Neural cell (in vitro differentiated cells): ENCODE data around the gene WIPF2. TPM values are rescaled to one million over a fixed set of nuclear protein-coding genes. Genes with fewer than 3 reads are reported as not detected.

Experiments
- H2AFZ ChIP-seq: fragments of 200-600, 300-800 bp; sonication (generic), shearing (Covaris generic); 2 replicates; pipeline ENCODE4 v1.6.0; 2014; ENCODE audit warnings: low read depth, mild to moderate bottlenecking, antibody characterized with exemption, low read length, moderate library complexity
- H3F3A ChIP-seq: fragments of 200-600 bp; shearing (Covaris generic); 2 replicates; pipeline ENCODE4 v1.6.1; 2016; ENCODE audit warnings: mild to moderate bottlenecking, moderate library complexity, mixed read lengths, antibody characterized with exemption, low read length; ENCODE audit not compliant: insufficient read depth, poor library complexity, severe bottlenecking
- H3K27ac ChIP-seq: fragments of 200-600, 300-800 bp; sonication (generic), shearing (Covaris generic); 2 replicates; pipeline ENCODE4 v1.5.1; 2014; ENCODE audit warnings: mild to moderate bottlenecking, low read length, moderate library complexity
- H3K27me3 ChIP-seq: fragments of 300-800, 200-600 bp; sonication (generic), shearing (Covaris generic); 2 replicates; pipeline ENCODE4 v1.6.0; 2014; ENCODE audit warnings: mild to moderate bottlenecking, low read depth, low read length, moderate library complexity; ENCODE audit not compliant: insufficient read depth
- H3K36me3 ChIP-seq: fragments of 300-800, 200-600 bp; sonication (generic), shearing (Covaris generic); 2 replicates; pipeline ENCODE4 v1.5.1; 2014; ENCODE audit warnings: mild to moderate bottlenecking, antibody characterized with exemption, low read length, moderate library complexity; ENCODE audit not compliant: insufficient read depth
- H3K4me2 ChIP-seq: fragments of 300-800, 200-600 bp; sonication (generic), shearing (Covaris generic); 2 replicates; pipeline ENCODE4 v1.6.0; 2014; ENCODE audit warnings: mild to moderate bottlenecking, low read length
- H3K4me3 ChIP-seq: fragments of 300-800, 200-600 bp; sonication (generic), shearing (Covaris generic); 2 replicates; pipeline ENCODE4 v1.5.1; 2014; ENCODE audit warnings: mild to moderate bottlenecking, low read length, moderate library complexity
- H3K79me2 ChIP-seq: fragments of 200-600 bp; shearing (Covaris generic); replicated peaks from 2 replicates; pipeline ENCODE4 v1.6.0; 2014; ENCODE audit warnings: mild to moderate bottlenecking, low read length, moderate library complexity; ENCODE audit not compliant: insufficient read depth
- H3K9ac ChIP-seq: fragments of 300-800, 200-600 bp; sonication (generic), shearing (Covaris generic); 2 replicates; pipeline ENCODE4 v1.6.1; 2016; ENCODE audit warnings: mild to moderate bottlenecking, low read length, mixed read lengths
- H3K9me2 ChIP-seq: fragments of 200-600 bp; shearing (Covaris generic); 2 replicates; pipeline ENCODE4 v1.6.1; 2016; ENCODE audit warnings: mild to moderate bottlenecking, low read length, mixed read lengths; ENCODE audit not compliant: insufficient read depth
- H3K9me3 ChIP-seq: fragments of 200-600, 300-800 bp; sonication (generic), shearing (Covaris generic); 2 replicates; pipeline ENCODE4 v1.6.1; 2016; ENCODE audit warnings: mild to moderate bottlenecking, mixed run types, low read length, moderate library complexity, mixed read lengths
- H4K20me1 ChIP-seq: fragments of 200-600 bp; shearing (Covaris generic); 2 replicates; pipeline ENCODE4 v1.6.1; 2016; ENCODE audit warnings: mild to moderate bottlenecking, mixed run types; ENCODE audit not compliant: insufficient read depth
- EP300 ChIP-seq: fragments of 450-650 bp; conservative IDR thresholded peaks from 2 replicates; pipeline ENCODE4 v1.6.1; 2014; ENCODE audit warnings: antibody characterized with exemption, mild to moderate bottlenecking, moderate library complexity; ENCODE audit not compliant: poor library complexity, severe bottlenecking
- EZH2 ChIP-seq: fragments of 200-600, 300-800 bp; shearing (Covaris generic), sonication (generic); IDR thresholded peaks from 2 replicates; pipeline ENCODE4 v1.6.1; 2014; ENCODE audit warnings: antibody characterized with exemption, low read length, borderline replicate concordance, mild to moderate bottlenecking; ENCODE audit not compliant: insufficient read depth, poor library complexity, severe bottlenecking
- MXI1 ChIP-seq: fragments of 450-650 bp; conservative IDR thresholded peaks from 2 replicates; pipeline ENCODE4 v1.6.1; 2014; ENCODE audit warnings: antibody characterized with exemption, mild to moderate bottlenecking; ENCODE audit not compliant: poor library complexity, severe bottlenecking
- POLR2AphosphoS5 ChIP-seq: IDR thresholded peaks from 2 replicates; pipeline ENCODE4 v1.6.1; 2012
- RAD21 ChIP-seq: fragments of 450-650 bp; conservative IDR thresholded peaks from 2 replicates; pipeline ENCODE4 v1.6.1; 2014; ENCODE audit warnings: antibody characterized with exemption, mild to moderate bottlenecking, moderate library complexity
- SMC3 ChIP-seq: fragments of 450-650 bp; conservative IDR thresholded peaks from 2 replicates; pipeline ENCODE4 v1.6.1; 2014; ENCODE audit warnings: antibody characterized with exemption, mild to moderate bottlenecking, moderate library complexity; ENCODE audit not compliant: poor library complexity
- TAF1 ChIP-seq: IDR thresholded peaks from 2 replicates; pipeline ENCODE4 v1.6.1; 2012; ENCODE audit warnings: low read depth
- polyA plus RNA-seq: library from polyadenylated mRNA; depleted of rRNA; stranded (reverse); fragments of >200 nt; gene quantifications from 2 replicates; pipeline ENCODE4 v1.2.3, GENCODE V29; 2014
- small RNA-seq, 3 experiments: library from RNA; depleted of rRNA; stranded (forward); fragments of <200 nt; gene quantifications; one replicate each; pipeline ENCODE3, GENCODE V24; 2012
- TF ChIP-seq, protein P1 (sequence below): IDR thresholded peaks from 2 replicates; pipeline ENCODE4 v1.6.1; 2012; ENCODE audit warnings: borderline replicate concordance
- TF ChIP-seq, protein P2 (sequence below): fragments of 450-650 bp; IDR thresholded peaks from 2 replicates; pipeline ENCODE4 v1.5.1; 2014; ENCODE audit warnings: antibody characterized with exemption, mild to moderate bottlenecking, moderate library complexity; ENCODE audit not compliant: poor library complexity, severe bottlenecking

The WIPF2 gene
- polyA plus RNA-seq, 1 donor from 2014 or later: 11.5 TPM

DNA sequence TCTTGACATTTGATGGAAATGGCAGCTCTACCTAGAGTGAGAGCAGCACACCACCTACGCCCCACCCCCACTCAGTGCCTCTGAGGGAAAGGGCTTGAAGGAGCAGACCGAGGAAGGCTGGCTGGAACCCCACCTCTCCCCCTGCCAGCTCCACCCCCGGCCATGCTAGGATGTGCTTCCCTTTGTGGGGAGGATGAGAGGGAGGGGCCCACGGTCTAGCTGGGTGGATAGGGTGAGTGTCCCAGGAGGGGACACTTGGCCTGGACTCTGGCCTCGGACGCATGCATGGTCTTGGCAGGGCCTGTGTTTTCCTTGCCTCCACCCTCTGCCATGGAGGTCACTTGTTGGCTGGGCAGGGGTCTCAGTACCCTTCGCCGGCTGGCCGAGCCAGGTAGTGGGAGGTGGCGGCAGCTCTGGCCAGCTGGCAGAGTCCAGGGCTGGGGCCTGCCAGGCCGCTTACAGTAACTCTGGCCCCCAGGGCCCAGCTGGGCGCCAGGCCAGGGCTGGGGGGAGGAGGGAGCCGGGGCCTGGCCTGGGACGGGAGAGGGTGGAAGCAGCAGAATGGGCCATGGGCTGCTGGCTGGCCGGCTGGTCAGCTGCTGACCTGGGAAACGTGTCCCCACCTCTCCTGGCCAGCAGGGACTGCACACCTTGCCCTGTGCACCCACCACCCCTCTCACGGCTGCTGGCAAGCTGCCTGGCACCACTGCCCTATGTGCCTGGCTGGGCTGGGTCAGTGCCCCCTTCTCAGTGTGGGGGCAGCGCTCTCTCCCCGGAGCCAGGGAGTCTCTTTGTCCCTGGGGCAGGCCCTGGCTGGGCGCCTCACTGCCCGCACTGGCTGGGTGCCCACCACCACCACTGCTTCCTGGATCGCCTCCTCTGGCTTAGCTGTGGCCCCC, 112.9 kb downstream of the WIPF2 start:
- H2AFZ ChIP-seq: no peak overlapping the region
- no peak overlapping the region for H3K27ac ChIP-seq
- no peak overlapping the region for H3K4me3 ChIP-seq
- no peaks in the 10 kb centered on the region for H3F3A ChIP-seq
- no peaks in the 10 kb centered on the region for H4K20me1 ChIP-seq
- TF ChIP-seq MXI1 (no peak), SMC3 (no peak), RAD21 (no peak), EP300 (no peak), TAF1 (no peak), EZH2 (no peak), POLR2AphosphoS5 (no peak)
- TF ChIP-seq, protein P1, sequence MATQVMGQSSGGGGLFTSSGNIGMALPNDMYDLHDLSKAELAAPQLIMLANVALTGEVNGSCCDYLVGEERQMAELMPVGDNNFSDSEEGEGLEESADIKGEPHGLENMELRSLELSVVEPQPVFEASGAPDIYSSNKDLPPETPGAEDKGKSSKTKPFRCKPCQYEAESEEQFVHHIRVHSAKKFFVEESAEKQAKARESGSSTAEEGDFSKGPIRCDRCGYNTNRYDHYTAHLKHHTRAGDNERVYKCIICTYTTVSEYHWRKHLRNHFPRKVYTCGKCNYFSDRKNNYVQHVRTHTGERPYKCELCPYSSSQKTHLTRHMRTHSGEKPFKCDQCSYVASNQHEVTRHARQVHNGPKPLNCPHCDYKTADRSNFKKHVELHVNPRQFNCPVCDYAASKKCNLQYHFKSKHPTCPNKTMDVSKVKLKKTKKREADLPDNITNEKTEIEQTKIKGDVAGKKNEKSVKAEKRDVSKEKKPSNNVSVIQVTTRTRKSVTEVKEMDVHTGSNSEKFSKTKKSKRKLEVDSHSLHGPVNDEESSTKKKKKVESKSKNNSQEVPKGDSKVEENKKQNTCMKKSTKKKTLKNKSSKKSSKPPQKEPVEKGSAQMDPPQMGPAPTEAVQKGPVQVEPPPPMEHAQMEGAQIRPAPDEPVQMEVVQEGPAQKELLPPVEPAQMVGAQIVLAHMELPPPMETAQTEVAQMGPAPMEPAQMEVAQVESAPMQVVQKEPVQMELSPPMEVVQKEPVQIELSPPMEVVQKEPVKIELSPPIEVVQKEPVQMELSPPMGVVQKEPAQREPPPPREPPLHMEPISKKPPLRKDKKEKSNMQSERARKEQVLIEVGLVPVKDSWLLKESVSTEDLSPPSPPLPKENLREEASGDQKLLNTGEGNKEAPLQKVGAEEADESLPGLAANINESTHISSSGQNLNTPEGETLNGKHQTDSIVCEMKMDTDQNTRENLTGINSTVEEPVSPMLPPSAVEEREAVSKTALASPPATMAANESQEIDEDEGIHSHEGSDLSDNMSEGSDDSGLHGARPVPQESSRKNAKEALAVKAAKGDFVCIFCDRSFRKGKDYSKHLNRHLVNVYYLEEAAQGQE: no peak
- TF ChIP-seq, protein P2, sequence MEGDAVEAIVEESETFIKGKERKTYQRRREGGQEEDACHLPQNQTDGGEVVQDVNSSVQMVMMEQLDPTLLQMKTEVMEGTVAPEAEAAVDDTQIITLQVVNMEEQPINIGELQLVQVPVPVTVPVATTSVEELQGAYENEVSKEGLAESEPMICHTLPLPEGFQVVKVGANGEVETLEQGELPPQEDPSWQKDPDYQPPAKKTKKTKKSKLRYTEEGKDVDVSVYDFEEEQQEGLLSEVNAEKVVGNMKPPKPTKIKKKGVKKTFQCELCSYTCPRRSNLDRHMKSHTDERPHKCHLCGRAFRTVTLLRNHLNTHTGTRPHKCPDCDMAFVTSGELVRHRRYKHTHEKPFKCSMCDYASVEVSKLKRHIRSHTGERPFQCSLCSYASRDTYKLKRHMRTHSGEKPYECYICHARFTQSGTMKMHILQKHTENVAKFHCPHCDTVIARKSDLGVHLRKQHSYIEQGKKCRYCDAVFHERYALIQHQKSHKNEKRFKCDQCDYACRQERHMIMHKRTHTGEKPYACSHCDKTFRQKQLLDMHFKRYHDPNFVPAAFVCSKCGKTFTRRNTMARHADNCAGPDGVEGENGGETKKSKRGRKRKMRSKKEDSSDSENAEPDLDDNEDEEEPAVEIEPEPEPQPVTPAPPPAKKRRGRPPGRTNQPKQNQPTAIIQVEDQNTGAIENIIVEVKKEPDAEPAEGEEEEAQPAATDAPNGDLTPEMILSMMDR: no peak
- no peaks in the 10 kb centered on the region for H3K27me3 ChIP-seq
- no peaks in the 10 kb centered on the region for H3K36me3 ChIP-seq
- no peak overlapping the region for H3K9ac ChIP-seq
- no peaks in the 10 kb centered on the region for H3K79me2 ChIP-seq
- H3K9me2 ChIP-seq: no peaks in the 10 kb centered on the region
- no peak overlapping the region for H3K4me2 ChIP-seq
- no peaks in the 10 kb centered on the region for H3K9me3 ChIP-seq

Small RNA genes within 50 kb of the gene (small RNA-seq; reads per million reads assigned to genes)
- gene MIR6867: 0 reads per million in 3 experiments

Other genes with a start within 250 kb of the WIPF2 start
- 117 and 139 TPM in 2 replicates for gene PSMD3, start 238.5 kb upstream of the WIPF2 start, polyA plus RNA-seq
- 0.32 TPM in 1 of 2 replicates, not detected in the other for gene CSF3, start 203.9 kb upstream of the WIPF2 start, polyA plus RNA-seq
- gene MED24, start 164.9 kb upstream of the WIPF2 start, polyA plus RNA-seq: 159 and 161 TPM in 2 replicates
- 97.2 and 111 TPM in 2 replicates for gene THRA, start 156.3 kb upstream of the WIPF2 start, polyA plus RNA-seq
- 0.73 TPM in 1 of 2 replicates, not detected in the other for gene NR1D1, start 118.7 kb upstream of the WIPF2 start, polyA plus RNA-seq
- 118 and 137 TPM in 2 replicates for gene MSL1, start 97.3 kb upstream of the WIPF2 start, polyA plus RNA-seq
- 50.6 and 52.3 TPM in 2 replicates for gene CASC3, start 78.8 kb upstream of the WIPF2 start, polyA plus RNA-seq
- 15.5 and 15.6 TPM in 2 replicates for gene RAPGEFL1, start 41.8 kb upstream of the WIPF2 start, polyA plus RNA-seq
- 1.9 and 2.2 TPM in 2 replicates for gene CDC6, start 68.6 kb downstream of the WIPF2 start, polyA plus RNA-seq
- 4.7 and 6.6 TPM in 2 replicates for gene RARA, start 89.9 kb downstream of the WIPF2 start, polyA plus RNA-seq
- gene GJD3, start 145.4 kb downstream of the WIPF2 start, polyA plus RNA-seq: not detected in 2 replicates
- gene TOP2A, start 198.6 kb downstream of the WIPF2 start, polyA plus RNA-seq: 5.3 and 7.8 TPM in 2 replicates
- gene IGFBP4, start 224.1 kb downstream of the WIPF2 start, polyA plus RNA-seq: 0.32 and 1.3 TPM in 2 replicates